ENCODE measurements around the gene BMAL1. TPM values are rescaled to one million over a fixed set of nuclear protein-coding genes. Genes with fewer than 3 reads are reported as not detected.

BMAL1 gene
- total and polyA plus RNA-seq, 7 donors, result 7.4 to 35.4 (median 28.2) TPM

GRCh38 chr11:13304655-13305335, 27.2 kb downstream of the BMAL1 start:
- 21 to 34% (median 22%) methylated on average over 7 of the region's 7 CpGs for WGBS, 3 donors
- H3K4me1 ChIP-seq, result peaks cover 91% of the 10 kb centered on the region
- H3K27ac ChIP-seq, result peak overlapping the region; percentile 86
- peak; percentile 88 to 95 (median 94) for ATAC-seq
- peak in 1 of 2 donors; percentile 36 for DNase-seq
- intact Hi-C loops (cut with DNase I), result no loop called here
- peak; percentile 18 for TF ChIP-seq CTCF (IDR thresholded peaks at IDR 0.05)
- no peaks in the 10 kb centered on the region for H3K27me3 ChIP-seq (ENCODE audit: insufficient read depth in 3 of 3, low read length in 2 of 3)
- H3K36me3 ChIP-seq (ENCODE audit: insufficient read depth in 1 of 2, low read depth in 1 of 2), result no peaks in the 10 kb centered on the region
- peak overlapping the region; percentile 13 for H3K4me3 ChIP-seq
- no peaks in the 10 kb centered on the region for H3K9me3 ChIP-seq

DNA sequence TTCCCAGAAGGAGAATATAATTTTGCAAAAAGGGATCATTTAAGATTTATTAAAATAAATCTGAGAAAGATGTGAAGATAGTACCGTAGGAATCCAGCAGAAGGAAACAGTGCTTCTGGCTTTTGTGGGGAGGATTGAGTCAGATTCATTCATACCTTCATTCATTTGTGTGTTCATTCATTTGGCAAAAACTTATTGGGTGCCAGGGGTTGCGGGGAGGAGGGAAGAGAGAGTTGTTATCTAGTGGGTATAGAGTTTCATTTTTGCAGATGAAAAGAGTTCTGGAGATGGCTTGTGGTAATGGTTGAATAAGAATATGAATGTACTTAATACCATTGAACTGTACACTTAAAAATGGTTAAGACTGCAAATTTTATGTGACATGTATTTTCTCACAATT, 31.1 kb downstream of the BMAL1 start:
- Histone ChIP-seq H3K27ac (no peak overlapping the region), H3K27me3 (ENCODE audit: insufficient read depth in 3 of 3, low read length in 2 of 3) (no peaks in the 10 kb centered on the region), H3K36me3 (ENCODE audit: insufficient read depth in 1 of 2, low read depth in 1 of 2) (peaks cover 0 to 4% of the 10 kb centered on the region in 2 donors), H3K4me1 (peaks cover 88% of the 10 kb centered on the region), H3K9me3 (no peaks in the 10 kb centered on the region), H3K4me3 (no peak overlapping the region)
- ATAC-seq, result no peak
- no peak for TF ChIP-seq CTCF (IDR thresholded peaks at IDR 0.05)
- intact Hi-C loops (cut with DNase I), result no loop called here
- 88 to 98% (median 95%) methylated on average over 2 of the region's 2 CpGs for WGBS, 3 donors
- no peak for DNase-seq

- 92 to 93% (median 93%) methylated on average over 4 of the region's 4 CpGs for WGBS, 3 donors
- H3K4me3 ChIP-seq, result no peak overlapping the region
- peaks cover 0 to 4% of the 10 kb centered on the region in 2 donors for H3K36me3 ChIP-seq (ENCODE audit: insufficient read depth in 1 of 2, low read depth in 1 of 2)
- no peak overlapping the region for H3K27ac ChIP-seq
- DNase-seq (no peak), ATAC-seq (no peak)
- no peaks in the 10 kb centered on the region for H3K9me3 ChIP-seq
- no peaks in the 10 kb centered on the region for H3K27me3 ChIP-seq (ENCODE audit: insufficient read depth in 3 of 3, low read length in 2 of 3)
- TF ChIP-seq CTCF (IDR thresholded peaks at IDR 0.05), result no peak
- peaks cover 83% of the 10 kb centered on the region for H3K4me1 ChIP-seq
- intact Hi-C loops (cut with DNase I), result no loop called here
Observed at GRCh38 chr11:13309156-13309555, 31.6 kb downstream of the BMAL1 start.

DNA sequence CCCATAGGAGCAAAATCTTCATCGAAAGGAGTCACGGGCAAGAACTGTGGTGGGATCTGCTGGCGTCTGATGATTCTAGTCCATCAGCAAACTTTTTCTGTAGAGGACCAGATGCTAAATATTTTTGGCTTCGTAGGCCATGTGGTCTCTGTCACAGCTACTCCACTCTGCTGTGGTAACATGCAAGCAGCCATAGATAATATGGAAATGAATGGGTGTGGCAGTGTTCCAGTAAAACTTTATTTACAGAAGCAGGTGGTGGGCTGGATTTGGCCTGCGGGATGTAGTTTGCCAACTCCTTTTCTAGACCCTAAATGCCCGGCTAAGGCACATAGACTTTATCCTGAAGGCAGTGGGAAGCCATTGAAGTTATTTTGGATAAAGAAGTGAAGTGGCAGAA, 32.9 kb downstream of the BMAL1 start:
- ATAC-seq (no peak), DNase-seq (no peak)
- Histone ChIP-seq H3K27ac (no peak overlapping the region), H3K4me3 (no peak overlapping the region), H3K9me3 (no peaks in the 10 kb centered on the region), H3K27me3 (ENCODE audit: insufficient read depth in 3 of 3, low read length in 2 of 3) (no peaks in the 10 kb centered on the region), H3K4me1 (peaks cover 85% of the 10 kb centered on the region), H3K36me3 (ENCODE audit: insufficient read depth in 1 of 2, low read depth in 1 of 2) (peaks cover 0 to 4% of the 10 kb centered on the region in 2 donors)
- TF ChIP-seq CTCF (IDR thresholded peaks at IDR 0.05), result no peak
- 51 to 66% (median 64%) methylated on average over 6 of the region's 6 CpGs for WGBS, 3 donors
- intact Hi-C loops (cut with DNase I), result no loop called here

DNA sequence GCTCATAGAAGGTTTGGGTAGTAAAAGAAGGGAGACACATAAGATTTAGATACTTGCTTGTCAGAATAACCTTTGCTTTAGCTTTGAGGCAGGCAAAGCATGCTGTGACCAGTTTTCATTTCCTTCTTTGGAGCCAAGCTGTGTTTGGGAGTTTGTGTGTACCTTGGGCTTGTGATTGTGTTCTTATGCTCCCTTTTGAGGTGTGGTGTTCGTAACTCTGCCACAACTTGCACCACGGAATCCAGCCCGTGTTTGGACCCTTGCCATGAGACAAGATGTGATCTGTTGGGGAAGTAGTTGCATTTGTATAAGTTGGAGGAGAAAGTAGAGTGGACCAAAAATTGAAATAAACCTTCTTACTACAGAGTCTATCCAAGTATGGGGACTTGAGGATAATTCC, 34.0 kb downstream of the BMAL1 start:
- intact Hi-C loops (cut with DNase I), result no loop called here

More for the DNA sequence above, 34.0 kb downstream of the BMAL1 start:
- H3K27me3 ChIP-seq (ENCODE audit: insufficient read depth in 3 of 3, low read length in 2 of 3), result no peaks in the 10 kb centered on the region
- 78 to 92% (median 80%) methylated on average over 3 of the region's 3 CpGs for WGBS, 3 donors
- H3K27ac ChIP-seq, result no peak overlapping the region
- H3K9me3 ChIP-seq, result no peaks in the 10 kb centered on the region
- DNase-seq (no peak), ATAC-seq (no peak)
- H3K36me3 ChIP-seq (ENCODE audit: insufficient read depth in 1 of 2, low read depth in 1 of 2), result peaks cover 0 to 4% of the 10 kb centered on the region in 2 donors
- no peak for TF ChIP-seq CTCF (IDR thresholded peaks at IDR 0.05)
- H3K4me3 ChIP-seq, result no peak overlapping the region
- H3K4me1 ChIP-seq, result peaks cover 85% of the 10 kb centered on the region
